ENCODE data around the gene ANXA1. TPM values are rescaled to one million over a fixed set of nuclear protein-coding genes. Genes with fewer than 3 reads are reported as not detected.
"Not testable (repeated sequence)": the region's sequence is repeated elsewhere in the genome, so short reads cannot be mapped to it uniquely, and the experiment has no call there.

ANXA1 gene
- total and polyA plus RNA-seq, 2 experiments from 2014 or later = 4.9 to 5.8 TPM

- H4K20me1 ChIP-seq (replicated peaks; ENCODE audit: insufficient read depth); H3K9me2 ChIP-seq (ENCODE audit: insufficient read depth); H3K9me3 Mint-ChIP-seq; H3K4me3 Mint-ChIP-seq; H3K36me3 ChIP-seq (ENCODE audit: insufficient read depth); H3K36me3 Mint-ChIP-seq (ENCODE audit: low read depth); H3K27ac Mint-ChIP-seq; H3K27me3 Mint-ChIP-seq (ENCODE audit: insufficient read depth, low read depth, poor library complexity); H3K79me2 ChIP-seq (replicated peaks; ENCODE audit: insufficient read depth); H3K4me2 ChIP-seq; H3K27ac ChIP-seq (ENCODE audit: low read depth); H3K27me3 ChIP-seq (ENCODE audit: insufficient read depth); H3K4me1 Mint-ChIP-seq; H2AFZ ChIP-seq; H3K4me1 ChIP-seq (ENCODE audit: insufficient read depth); H3F3A ChIP-seq (replicated peaks; ENCODE audit: low read depth); H3K4me3 ChIP-seq: not testable (repeated sequence)
- peak; percentile 89 for ATAC-seq
- peak; percentile 84 to 91 for TF ChIP-seq CTCF (conservative IDR thresholded peaks at IDR 0.05; ENCODE audit: low read depth in 2 of 2)
- DNase-seq (ENCODE audit: low spot score) = peak; percentile 78
These were observed 44.1 kb upstream of the ANXA1 start for GRCh38 chr9:73107489-73108069.

- DNase-seq (ENCODE audit: low spot score) (no peak), ATAC-seq (no peak)
- H3K27me3 ChIP-seq (ENCODE audit: insufficient read depth) = no peaks in the 10 kb centered on the region
- no peaks in the 10 kb centered on the region for H3F3A ChIP-seq (replicated peaks; ENCODE audit: low read depth)
- Mint-ChIP-seq H3K36me3 (ENCODE audit: low read depth) (no peaks in the 10 kb centered on the region), H3K27ac (no peak overlapping the region; the same call in 1 of the 2 replicates), H3K9me3 (no peaks in the 10 kb centered on the region), H3K4me1 (no peaks in the 10 kb centered on the region), H3K27me3 (ENCODE audit: insufficient read depth, low read depth, poor library complexity) (no peaks in the 10 kb centered on the region), H3K4me3 (no peak overlapping the region)
- H2AFZ ChIP-seq = no peak overlapping the region
- H3K4me2 ChIP-seq = no peak overlapping the region
- no peaks in the 10 kb centered on the region for H4K20me1 ChIP-seq (replicated peaks; ENCODE audit: insufficient read depth)
- no peak overlapping the region for H3K27ac ChIP-seq (ENCODE audit: low read depth)
- no peaks in the 10 kb centered on the region for H3K36me3 ChIP-seq (ENCODE audit: insufficient read depth)
- no peaks in the 10 kb centered on the region for H3K4me1 ChIP-seq (ENCODE audit: insufficient read depth)
- H3K4me3 ChIP-seq = no peak overlapping the region
- no peaks in the 10 kb centered on the region for H3K9me2 ChIP-seq (ENCODE audit: insufficient read depth)
- H3K79me2 ChIP-seq (replicated peaks; ENCODE audit: insufficient read depth) = no peaks in the 10 kb centered on the region
- no peak for TF ChIP-seq REST (IDR thresholded peaks at IDR 0.05; ENCODE audit: unreplicated experiment)
- no peak for TF ChIP-seq EZH2 (IDR thresholded peaks at IDR 0.05; ENCODE audit: low read depth, unreplicated experiment)
- no peak for TF ChIP-seq EZH2phosphoT487 (IDR thresholded peaks at IDR 0.05; ENCODE audit: unreplicated experiment)
- TF ChIP-seq ZNF462 (CRISPR knock-in tag; IDR thresholded peaks at IDR 0.05) = no peak
- no peak for TF ChIP-seq JUNB (IDR thresholded peaks at IDR 0.05; ENCODE audit: unreplicated experiment)
- no peak for TF ChIP-seq NANOG (IDR thresholded peaks at IDR 0.05; ENCODE audit: borderline replicate concordance)
- TF ChIP-seq ETS1 (IDR thresholded peaks at IDR 0.05) = no peak
- no peak for TF ChIP-seq POLR2AphosphoS5 (IDR thresholded peaks at IDR 0.05; ENCODE audit: low read depth)
- no peak for TF ChIP-seq ZNF114 (CRISPR knock-in tag; IDR thresholded peaks at IDR 0.05)
These were observed 37.6 kb upstream of the ANXA1 start for GRCh38 chr9:73114058-73114457.
